HG03139 (cell line): ENCODE measurements around the gene KNTC1.
"Not testable (repeated sequence)": the region's sequence is repeated elsewhere in the genome, so short reads cannot be mapped to it uniquely, and the experiment has no call there.

ENCODE experiments used
- ATAC-seq: cut with Tn5 transposase; IDR thresholded peaks from one replicate; pipeline ENCODE4 v1.9.1; 2021; ENCODE audit not compliant: unreplicated experiment

KNTC1 gene

DNA sequence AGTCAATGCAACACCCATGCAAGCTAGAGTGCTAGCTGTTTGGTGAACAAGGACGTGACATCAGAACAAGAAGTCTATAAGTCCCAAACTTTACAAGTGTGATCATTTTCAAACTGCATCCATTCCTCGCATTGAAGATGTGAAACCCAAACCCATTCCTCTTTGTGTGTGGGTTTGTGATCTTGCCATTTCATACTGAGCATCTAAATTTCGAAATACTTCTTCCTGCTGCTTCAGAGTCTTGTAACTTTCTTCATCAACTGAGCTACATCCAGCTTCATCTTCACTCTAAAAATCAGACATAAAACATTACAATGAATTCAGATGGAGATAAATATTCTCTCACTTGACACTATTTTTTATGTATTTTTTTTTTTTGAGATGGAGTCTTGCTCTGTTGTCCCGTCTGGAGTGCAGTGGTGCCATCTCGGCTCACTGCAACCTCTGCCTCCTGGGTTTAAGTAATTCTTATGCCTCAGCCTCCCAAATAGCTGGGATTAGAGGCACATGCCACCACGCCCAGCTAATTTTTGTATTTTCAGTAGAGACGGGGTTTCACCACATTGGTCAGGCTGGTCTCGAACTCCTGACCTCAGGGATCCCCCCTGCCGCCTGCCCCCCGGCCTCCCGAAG, 21.5 kb upstream of the KNTC1 start:
- no peak for ATAC-seq

DNA sequence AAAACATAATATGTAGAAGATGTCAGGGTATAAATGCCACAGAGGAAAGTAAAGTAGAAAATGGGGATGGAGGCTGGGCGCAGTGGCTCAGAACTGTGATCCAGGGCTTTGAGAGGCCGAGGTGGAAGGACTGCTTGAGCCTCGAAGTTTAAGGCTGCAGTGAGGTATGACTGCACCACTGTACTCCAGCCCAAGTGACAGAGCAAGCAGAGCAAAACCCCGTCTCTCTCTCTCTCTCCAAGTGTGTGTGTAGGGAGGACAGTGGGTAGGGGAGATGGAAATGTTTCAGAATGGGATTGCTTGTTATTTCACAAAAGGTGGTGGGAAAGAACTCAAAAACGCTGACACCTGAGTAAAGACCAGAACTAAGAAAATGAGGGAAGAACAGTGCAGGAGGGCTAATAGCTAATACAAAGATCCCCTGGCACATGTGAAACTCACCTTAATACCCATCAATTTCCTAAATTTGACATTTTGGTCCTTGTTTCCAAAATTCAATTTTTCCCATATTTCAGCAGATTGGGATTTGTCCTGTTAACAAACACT, 20.6 kb upstream of the KNTC1 start:
- no peak for ATAC-seq

DNA sequence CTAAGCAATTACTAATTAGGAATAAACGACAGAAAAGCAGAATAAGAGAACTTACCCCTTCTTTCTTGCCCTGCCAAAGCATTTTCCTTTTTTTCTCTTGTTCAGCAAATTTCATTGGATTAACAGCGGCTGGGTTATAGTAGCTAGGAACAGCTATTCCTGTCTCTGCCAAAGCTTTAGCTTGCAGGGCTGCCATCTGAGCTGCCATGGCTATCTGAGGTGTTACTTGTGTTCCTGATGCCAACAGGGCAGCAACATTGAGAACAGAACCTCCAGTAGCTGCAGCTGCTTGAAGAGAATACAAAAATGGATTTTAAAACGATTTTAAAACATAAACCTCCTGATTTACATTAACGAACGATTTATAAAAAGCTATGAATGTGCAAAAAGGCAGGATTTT, 18.9 kb upstream of the KNTC1 start:
- no peak for ATAC-seq

DNA sequence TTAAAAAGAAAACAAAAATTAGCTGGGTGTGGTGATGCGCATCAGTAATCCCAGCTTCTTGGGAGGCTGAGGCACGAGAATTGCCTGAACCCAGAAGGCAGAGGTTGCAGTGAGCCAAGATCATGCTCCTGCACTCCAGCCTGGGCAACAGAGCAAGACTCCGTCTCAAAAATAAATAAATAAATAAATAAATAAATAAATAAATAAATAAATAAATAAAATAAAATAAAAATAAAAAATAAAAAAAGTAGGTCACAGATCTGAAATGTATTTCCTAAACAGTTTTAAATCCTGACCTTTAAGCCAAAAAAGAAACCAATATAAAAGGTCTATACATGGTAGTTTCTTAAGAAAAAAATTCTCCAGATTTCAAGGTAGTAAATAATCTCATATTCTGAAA, 14.0 kb upstream of the KNTC1 start:
- not testable (repeated sequence) for ATAC-seq

DNA sequence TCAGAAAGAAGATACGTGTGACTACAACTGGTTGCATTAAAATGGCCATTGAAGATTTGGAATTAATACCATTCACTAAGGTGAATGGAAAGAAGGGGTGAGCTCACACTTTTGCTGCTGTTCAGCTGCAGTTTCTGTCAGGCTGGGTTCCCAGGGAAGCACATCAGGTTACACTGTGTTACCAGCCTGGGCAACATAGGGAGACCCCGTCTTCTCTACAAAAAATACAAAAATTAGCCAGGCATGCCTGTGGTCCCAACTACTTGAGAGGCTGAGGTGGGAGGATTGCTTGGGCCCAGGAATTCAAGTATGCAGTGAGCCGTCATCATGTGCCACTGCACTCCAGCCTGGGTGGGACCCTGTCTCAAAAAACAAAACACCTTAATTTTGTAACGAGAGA, 13.4 kb upstream of the KNTC1 start:
- no peak for ATAC-seq

DNA sequence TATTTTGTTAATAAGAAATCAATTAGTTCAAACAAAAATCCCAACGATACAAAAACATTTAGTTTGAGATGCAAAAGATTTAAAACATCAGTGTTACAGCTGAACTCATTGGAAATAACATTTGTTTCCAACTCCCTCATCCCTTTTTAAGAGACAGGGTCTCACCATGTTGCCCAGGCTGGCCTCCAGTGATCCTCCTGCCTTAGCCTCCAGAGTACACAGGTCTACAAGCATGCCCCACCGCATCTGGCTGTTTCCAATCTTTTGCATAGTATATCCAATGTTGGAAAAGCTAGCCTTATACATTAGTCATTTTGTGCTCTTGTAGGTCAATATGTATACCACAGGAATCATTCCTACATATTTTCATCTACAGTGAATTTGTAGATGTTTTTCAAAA, 11.8 kb upstream of the KNTC1 start:
- ATAC-seq, result no peak

DNA sequence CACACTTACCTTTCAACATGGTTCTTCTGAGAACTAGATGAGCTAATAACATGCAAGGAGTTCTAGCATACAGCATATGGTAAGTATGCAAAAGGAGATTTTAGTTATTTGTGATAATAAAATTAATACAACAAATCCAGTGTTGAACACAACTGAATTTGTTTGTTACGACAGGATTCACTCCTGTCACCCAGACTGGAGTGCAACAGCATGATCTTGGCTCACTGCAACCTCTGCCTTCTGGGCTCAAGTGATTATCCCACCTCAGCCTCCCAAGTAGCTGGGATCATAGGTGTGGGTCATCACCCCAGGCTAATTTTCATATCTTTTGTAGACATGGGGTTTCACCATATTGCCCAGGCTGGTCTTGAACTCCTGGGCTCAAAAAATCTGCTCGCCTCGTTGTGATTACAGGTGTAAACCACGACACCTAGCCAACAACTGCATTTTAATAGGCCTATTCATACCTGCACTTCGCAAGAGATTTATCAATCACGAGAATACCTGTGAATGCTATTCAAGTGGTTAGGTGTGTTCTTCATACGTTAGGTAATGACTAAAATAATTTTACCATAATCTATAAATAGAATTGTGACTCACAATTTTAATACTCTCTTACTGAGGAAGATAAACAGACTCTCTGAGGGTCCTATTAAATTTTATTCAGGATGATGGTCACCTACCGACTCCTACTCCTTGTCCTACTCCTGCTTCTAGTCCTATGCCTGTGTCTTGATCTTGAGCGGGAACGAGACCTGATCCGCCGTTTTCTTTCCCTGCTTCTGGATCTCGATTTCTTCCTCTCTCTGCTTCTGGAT, 10.3 kb upstream of the KNTC1 start:
- ATAC-seq, result no peak

DNA sequence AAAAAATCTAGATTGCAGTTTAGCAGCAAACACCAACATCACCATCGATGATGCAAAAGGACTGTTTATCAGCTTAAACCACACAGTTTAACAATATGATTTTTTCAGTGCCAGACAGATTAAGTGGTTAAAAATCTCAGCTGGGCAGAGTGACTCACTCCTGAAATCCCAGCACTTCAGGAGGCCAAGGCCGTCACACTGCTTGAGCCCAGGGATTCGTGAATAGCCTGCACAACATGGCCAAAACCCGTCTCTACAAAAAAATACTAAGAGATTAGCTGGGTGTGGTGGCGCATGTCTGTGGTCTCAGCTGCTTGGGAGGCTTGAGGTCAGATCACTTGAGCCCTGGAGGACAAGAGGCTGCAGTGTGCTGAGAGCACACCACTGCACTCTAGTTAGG, 9.2 kb upstream of the KNTC1 start:
- no peak for ATAC-seq

DNA sequence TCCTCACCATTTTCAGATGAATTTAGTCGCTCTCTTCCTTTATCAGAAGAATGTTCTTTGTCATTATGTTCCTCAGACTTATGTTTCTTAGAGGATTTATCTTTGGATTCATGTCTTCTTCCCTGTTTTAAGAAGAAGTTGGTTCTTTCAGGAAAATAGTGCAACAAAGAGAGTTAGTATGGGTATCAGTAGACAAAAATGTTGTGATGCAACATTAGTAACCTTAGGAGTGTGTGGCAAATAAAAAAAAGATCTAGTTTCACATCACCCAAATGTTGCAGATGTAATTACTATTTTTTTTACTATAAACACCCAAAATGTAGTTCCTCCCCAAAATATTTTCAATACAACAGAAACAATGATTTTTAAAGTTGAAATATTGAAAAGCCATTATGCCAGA, 8.1 kb upstream of the KNTC1 start:
- no peak for ATAC-seq

DNA sequence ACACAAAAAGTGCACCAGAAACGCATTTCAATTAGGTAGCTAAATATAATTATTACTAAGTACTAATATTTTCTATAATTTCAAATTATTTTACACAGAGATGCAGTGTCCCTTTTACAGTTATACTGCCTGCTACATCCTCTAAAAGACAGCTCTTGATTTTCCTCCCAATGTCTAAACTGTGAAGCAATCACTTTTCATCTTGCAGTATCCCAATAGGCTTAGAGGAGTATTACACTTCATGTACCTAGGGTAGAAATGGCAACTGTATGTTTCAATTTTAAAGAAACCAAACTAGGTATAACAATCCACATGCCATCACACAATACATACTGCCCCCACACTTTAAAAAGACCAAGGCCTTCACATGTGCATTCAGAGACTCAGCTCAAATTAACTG, 7.6 kb upstream of the KNTC1 start:
- ATAC-seq, result no peak

DNA sequence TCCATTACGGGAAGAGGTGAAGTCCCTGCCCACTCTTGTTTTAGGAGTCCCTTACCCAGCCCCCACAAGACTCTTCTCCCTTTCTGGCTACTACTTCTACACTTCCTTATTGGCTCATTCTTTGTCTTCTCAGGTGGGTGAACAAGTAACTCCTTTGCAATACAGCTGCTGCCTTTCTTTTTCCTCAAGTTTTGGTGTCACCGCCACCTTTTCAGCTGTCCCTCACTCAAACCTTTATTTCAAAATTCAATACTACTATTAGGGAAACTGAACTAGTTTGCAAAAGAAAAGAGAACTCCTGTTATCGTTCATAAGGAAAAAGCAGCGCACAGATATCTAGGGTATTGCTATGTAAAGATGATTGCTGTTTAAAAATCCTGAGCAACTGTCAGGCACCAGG, 6.4 kb upstream of the KNTC1 start:
- ATAC-seq, result no peak

DNA sequence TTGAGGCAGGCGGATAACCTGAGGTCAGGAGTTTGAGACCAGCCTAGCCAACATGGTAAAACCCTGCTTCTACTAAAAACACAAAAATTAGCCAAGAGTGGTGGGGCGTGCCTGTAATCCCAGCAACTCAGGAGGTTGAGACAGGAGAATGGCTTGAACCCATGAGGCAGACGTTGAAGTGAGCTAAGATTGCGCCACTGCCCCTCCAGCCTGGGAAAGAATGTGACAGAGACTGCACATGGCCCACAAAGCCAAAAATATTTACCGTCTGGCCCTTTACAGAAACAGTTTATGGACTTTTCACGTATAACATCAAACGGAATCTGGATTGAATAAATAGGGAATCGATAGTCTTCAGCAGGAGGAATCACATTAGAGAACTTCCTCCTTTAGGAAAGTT, 3.8 kb upstream of the KNTC1 start:
- ATAC-seq, result no peak

DNA sequence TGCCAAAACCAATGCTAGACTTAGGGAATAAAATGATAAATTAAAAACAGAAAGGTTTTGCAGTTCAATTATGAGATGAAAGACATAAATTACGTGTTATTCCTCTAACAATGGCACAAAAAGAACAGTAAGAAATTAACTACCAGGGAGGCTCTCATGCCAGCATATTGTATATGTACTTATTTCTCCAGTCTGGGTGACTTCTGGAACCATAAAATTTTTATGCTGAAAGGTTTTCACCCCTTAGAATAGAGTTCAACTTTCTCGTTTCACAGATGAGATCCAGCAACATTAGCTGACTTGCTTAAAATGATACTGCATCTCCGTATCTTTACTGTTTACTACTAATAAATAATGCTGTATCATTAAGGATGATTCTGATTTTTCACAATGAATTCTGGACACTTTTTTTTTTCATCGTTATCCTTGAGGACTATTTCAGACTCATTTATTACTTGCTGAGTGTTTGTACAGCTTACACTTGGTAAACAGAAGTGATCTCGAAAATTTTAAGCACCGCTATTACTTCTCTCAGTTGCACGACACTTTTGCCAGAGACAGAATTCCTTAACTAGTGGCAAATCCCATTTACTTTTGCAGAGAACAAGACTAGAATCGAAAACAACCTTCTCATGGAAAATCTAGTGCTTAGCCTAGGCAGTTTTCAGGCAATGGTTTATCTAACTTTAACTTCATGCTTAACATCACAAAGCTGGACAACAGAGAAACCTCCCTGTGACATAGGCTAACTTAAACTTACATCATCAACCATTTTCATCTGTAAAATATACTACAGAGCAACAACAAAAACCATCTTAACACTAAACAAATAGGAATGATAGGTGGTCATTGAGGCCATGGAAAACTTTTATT, 3.0 kb upstream of the KNTC1 start:
- no peak for ATAC-seq

DNA sequence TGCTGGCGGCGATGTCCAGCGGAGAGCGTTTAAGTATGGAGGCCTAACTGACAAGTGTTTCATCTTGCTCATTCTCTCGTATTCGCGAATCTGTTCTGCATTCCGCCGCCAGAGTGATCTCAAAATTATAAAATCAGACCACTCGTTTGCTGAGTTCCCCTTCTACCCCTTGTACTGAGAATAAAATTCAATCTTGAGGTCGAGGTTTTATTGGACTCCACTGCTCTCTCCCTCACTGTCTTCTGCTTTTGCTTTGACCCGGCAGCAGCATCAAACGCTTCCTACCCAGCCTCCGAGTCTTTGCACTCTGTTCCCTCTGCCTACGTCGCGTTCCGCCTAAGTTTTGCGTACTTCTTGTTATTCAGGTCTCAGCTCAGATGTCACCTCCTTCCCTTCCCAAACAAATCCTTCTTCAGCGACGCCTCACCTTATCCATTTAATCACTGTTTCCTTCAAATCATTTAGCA, 462 bp downstream of the KNTC1 start:
- no peak for ATAC-seq

DNA sequence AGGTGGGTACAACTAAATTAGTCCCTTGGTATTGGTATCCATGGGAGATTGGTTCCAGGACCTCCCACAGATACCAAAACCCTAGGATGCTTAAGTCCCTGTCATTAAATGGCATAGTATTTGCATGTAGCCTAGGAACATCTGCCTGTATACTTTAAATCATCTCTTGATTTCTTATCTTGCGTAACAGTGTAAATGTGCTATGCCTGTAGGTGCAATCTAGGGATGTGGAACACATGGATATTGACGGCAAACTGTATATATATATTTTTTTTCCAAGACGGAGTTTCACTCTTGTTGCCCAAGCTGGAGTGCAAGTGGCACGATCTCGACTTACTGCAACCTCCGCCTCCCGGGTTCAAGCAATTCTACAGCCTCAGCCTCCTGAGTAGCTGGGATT, 1.5 kb downstream of the KNTC1 start:
- no peak for ATAC-seq

DNA sequence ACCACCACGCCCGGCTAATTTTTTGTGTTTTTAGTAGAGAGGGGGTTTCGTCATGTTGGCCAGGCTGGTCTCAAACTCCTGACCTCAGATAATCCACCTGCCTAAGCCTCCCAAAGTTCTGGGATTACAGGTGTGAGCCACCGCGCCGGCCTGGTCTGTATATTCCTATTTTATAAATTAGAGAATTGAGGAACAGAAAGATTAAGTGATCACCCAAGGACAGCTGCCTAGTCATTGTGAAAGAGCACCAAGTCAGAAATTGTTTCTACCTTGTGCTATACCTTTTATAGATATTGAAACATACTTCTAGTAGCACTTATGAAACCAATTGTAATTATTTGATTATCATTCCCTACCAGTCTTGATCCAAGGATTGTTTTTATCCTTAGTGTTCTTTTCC, 1.9 kb downstream of the KNTC1 start:
- no peak for ATAC-seq

DNA sequence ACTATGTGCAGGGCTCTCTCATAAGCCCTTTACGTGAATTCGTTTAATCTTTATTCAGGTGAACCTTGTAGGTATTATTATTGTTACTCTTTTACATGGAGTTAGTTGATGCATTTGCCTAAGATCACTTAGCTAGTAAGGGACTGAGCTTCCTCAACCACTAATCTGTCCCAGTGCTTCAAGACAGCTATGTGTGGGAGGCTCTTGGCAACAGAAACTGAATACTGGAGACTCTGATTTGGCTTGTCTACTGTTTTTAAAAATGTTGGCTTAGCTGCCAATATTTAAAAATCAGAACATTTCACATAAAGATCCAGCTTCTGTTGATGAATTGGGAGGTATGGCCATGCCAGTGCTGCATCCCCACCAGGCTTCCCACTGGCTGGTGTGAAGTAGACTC, 6.8 kb downstream of the KNTC1 start:
- ATAC-seq, result no peak

DNA sequence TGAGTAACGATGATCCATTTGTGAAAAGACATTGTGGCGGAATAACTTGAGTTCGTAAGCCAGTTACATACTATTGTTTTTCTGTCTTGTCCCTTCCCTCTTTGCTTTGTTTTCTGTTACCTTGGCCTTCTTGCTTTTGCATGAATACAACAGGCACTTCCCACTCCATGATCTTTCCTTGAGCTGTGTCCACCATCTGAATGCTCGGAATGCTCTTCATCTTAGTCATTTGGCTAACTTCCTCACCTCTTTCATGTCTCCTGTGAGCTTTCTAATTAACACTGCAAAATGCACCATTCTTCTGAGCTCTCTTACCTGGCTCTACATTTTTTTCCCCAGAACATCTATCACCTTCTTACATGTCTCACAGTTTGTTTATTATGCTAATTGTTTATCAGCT, 10.0 kb downstream of the KNTC1 start:
- no peak for ATAC-seq

DNA sequence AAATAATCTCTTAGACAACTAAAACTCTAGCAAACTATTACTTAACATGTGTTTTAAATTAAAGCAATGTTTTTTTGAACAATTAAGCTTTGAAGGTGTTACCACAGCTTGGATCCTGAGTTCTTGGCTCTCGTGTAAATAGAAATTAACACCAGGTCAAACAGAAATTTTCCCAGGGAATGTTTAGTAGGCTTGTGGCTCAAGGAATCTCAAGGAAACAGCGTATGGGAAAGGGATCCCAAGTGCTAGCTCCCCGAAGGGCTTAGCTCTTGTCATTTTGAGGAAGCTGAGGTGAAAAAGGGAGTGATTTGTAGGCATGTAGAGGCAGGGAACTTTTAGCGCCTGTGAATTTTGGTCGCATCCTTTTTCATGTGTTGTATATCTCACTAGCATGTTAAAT, 11.4 kb downstream of the KNTC1 start:
- no peak for ATAC-seq

DNA sequence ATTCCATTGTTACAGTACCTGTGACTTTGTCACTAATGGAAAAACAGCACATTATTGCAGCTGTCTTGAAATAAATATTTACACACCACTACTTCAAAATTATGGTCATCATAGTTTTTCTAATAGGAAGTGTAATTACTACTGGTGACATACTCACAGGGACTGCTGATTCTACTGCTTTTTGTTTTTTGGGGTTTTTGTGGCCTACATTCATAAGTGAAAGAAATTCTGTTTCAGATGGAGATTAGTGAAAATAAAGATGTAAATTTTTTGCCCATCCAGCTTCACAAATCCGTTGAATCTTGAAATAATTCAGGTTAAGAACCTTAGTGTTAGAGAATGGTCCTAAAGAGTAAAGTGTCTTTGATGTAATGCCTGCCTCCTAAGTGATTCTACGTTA, 17.5 kb downstream of the KNTC1 start:
- no peak for ATAC-seq

DNA sequence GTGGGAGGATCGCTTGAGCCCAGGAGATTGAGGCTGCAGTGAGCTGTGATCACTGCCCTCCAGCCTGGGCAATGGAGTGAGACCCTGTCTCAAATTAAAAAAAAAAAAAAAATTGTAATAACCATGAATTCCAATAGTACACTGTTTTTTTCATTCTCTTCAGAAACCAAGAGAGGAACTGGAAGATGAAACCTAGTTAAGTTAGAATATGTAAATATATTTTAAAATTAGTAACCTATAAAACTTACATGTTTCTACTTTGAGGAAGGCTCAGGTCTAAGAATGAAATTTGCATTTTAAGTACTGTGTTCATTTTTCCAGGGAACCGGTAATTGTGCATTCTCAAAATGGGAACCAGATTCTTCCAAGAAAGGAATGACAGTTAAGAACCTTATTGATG, 18.8 kb downstream of the KNTC1 start:
- no peak for ATAC-seq

DNA sequence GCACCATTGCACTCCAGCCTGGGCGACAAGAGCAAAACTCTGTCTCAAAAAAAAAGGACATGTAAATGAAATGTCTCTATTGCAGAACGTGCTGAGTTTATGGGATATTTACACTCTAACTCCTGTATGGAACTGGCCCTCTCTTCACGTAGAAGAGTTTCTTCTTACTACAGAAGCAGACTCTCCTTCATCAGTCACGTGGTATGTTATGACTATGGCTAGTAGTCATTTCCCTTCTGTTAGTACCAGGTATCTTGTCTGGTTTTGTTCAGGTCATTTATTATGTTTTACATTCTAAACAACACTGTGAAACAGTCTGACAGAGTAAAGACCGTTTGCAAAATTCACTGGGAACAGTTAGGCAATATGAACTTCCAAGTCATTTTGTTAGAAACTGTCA, 20.3 kb downstream of the KNTC1 start:
- no peak for ATAC-seq
